Smooth muscle cell (in vitro differentiated cells): Measurements from ENCODE around the gene JOSD2. TPM values are rescaled to one million over a fixed set of nuclear protein-coding genes. Genes with fewer than 3 reads are reported as not detected.

Experiments
- DNase-seq: peaks from one replicate; lab custom pipeline; 2025; ENCODE audit not compliant: unreplicated experiment; lab: John Stamatoyannopoulos, UW
- H2AFZ ChIP-seq: fragments of 200-600 bp; sonication (generic); 2 replicates; pipeline ENCODE4 v1.6.0; 2016; ENCODE audit warnings: antibody characterized with exemption, low read depth, mild to moderate bottlenecking
- H3F3A ChIP-seq: fragments of 200-600 bp; sonication (generic); 2 replicates; pipeline ENCODE4 v1.6.0; 2017; ENCODE audit warnings: antibody characterized with exemption, low read depth
- H3K27ac ChIP-seq: fragments of 200-600 bp; sonication (generic); 2 replicates; pipeline ENCODE4 v1.5.1; 2016; ENCODE audit warnings: low read depth, mild to moderate bottlenecking
- H3K27me3 ChIP-seq: fragments of 200-600 bp; sonication (generic); 2 replicates; pipeline ENCODE4 v1.6.1; 2016; ENCODE audit warnings: low read depth, mild to moderate bottlenecking
- H3K36me3 ChIP-seq: fragments of 200-600 bp; sonication (generic); 2 replicates; pipeline ENCODE4 v1.5.1; 2016; ENCODE audit warnings: low read depth
- H3K4me1 ChIP-seq: fragments of 200-600 bp; sonication (generic); 2 replicates; pipeline ENCODE4 v1.5.1; 2016; ENCODE audit warnings: low read depth
- H3K4me2 ChIP-seq: fragments of 200-600 bp; sonication (generic); 2 replicates; pipeline ENCODE4 v1.6.0; 2016; ENCODE audit warnings: mild to moderate bottlenecking
- H3K4me3 ChIP-seq: fragments of 200-600 bp; sonication (generic); 2 replicates; pipeline ENCODE4 v1.5.1; 2016; ENCODE audit warnings: mild to moderate bottlenecking
- H3K79me2 ChIP-seq: fragments of 200-600 bp; sonication (generic); 2 replicates; pipeline ENCODE4 v1.6.0; 2016; ENCODE audit warnings: low read depth, mild to moderate bottlenecking
- H3K9ac ChIP-seq: fragments of 200-600 bp; sonication (generic); 2 replicates; pipeline ENCODE4 v1.6.0; 2016; ENCODE audit warnings: low read depth
- H3K9me3 ChIP-seq: fragments of 200-600 bp; sonication (generic); replicated peaks from 2 replicates; pipeline ENCODE4 v1.5.1; 2016; ENCODE audit warnings: low read depth
- H4K20me1 ChIP-seq: fragments of 200-600 bp; sonication (generic); 2 replicates; pipeline ENCODE4 v1.6.0; 2016; ENCODE audit warnings: low read depth
- WGBS: methylation state at CpG from one replicate; pipeline ENCODE4 v1.1.7; 2016; ENCODE audit warnings: low lambda C conversion rate; 5-methylcytosine and 5-hydroxymethylcytosine counted together
- polyA plus RNA-seq: library from polyadenylated mRNA; unstranded; fragments of >200 nt; fragmentation: Nextera tagmentation; extraction: Ambion mirVana; gene quantifications from 2 replicates; pipeline ENCODE4 v1.2.1, GENCODE V29; 2016
- total RNA-seq: library from RNA; depleted of rRNA; stranded (reverse); fragments of >200 nt; gene quantifications from 2 replicates; pipeline ENCODE4 v1.2.3, GENCODE V29; 2014
- TF ChIP-seq, protein P1 (sequence below): fragments of 200-600 bp; sonication (generic); IDR thresholded peaks from 2 replicates; pipeline ENCODE4 v1.5.1; 2017; ENCODE audit warnings: borderline replicate concordance, mild to moderate bottlenecking, antibody characterized with exemption; ENCODE audit not compliant: insufficient read depth, poor library complexity, severe bottlenecking

The JOSD2 gene
- total and polyA plus RNA-seq, 2 experiments from 2014 or later, result 17.1 to 77.6 TPM

DNA sequence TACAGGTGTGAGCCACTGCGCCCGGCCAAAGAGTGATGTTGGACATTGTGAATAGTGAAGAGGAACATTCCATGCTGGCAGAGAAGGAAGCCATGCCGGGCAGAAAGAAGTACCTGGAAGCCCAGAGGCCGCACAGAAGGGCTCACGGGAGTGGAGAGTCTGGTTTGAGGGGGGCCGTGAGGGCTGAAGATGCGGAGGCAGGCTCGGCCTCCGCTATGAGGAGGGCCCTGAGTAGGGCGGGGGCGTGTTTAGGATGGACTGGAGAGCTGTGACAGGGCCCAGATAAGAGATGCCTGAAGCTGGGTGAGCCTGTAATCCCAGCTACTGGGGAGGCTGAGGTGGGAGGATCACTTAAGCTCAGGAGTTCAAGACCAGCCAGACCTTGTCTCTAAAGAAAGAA is 1.6 kb downstream of the JOSD2 start:
- Histone ChIP-seq H3K27me3 (no peaks in the 10 kb centered on the region), H3F3A (no peaks in the 10 kb centered on the region), H3K27ac (no peak overlapping the region), H3K9ac (no peak overlapping the region), H3K79me2 (no peaks in the 10 kb centered on the region), H3K4me3 (no peak overlapping the region), H4K20me1 (no peaks in the 10 kb centered on the region), H3K9me3 (no peaks in the 10 kb centered on the region), H3K4me2 (no peak overlapping the region), H3K36me3 (no peaks in the 10 kb centered on the region), H3K4me1 (peaks cover 4% of the 10 kb centered on the region), H2AFZ (no peak overlapping the region)
- WGBS, result 90% methylated on average over 11 of the region's 11 CpGs
- TF ChIP-seq, protein P1, sequence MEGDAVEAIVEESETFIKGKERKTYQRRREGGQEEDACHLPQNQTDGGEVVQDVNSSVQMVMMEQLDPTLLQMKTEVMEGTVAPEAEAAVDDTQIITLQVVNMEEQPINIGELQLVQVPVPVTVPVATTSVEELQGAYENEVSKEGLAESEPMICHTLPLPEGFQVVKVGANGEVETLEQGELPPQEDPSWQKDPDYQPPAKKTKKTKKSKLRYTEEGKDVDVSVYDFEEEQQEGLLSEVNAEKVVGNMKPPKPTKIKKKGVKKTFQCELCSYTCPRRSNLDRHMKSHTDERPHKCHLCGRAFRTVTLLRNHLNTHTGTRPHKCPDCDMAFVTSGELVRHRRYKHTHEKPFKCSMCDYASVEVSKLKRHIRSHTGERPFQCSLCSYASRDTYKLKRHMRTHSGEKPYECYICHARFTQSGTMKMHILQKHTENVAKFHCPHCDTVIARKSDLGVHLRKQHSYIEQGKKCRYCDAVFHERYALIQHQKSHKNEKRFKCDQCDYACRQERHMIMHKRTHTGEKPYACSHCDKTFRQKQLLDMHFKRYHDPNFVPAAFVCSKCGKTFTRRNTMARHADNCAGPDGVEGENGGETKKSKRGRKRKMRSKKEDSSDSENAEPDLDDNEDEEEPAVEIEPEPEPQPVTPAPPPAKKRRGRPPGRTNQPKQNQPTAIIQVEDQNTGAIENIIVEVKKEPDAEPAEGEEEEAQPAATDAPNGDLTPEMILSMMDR, result no peak
- DNase-seq, result no peak

DNA sequence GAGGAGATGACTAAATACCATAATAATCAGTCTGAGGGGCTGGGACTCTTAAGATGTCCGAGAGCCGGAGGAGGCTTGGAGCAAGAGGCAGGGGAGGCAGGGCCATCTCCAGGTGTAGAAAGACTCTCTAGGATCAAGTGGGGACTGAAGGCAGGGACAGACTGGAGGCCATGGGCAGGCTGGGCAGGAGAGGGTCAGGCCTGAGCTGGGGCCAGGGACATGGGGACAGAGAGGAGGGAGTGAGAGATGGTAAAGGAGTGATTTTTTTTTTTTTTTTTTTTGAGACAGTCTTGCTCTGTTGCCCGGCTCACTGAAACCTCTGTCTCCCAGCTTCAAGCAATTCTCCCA is 2.2 kb downstream of the JOSD2 start:
- Histone ChIP-seq H2AFZ (no peak overlapping the region), H3K79me2 (no peaks in the 10 kb centered on the region), H4K20me1 (no peaks in the 10 kb centered on the region), H3K4me1 (peaks cover 4% of the 10 kb centered on the region), H3K9ac (no peak overlapping the region), H3K4me3 (no peak overlapping the region), H3K27me3 (no peaks in the 10 kb centered on the region), H3K36me3 (no peaks in the 10 kb centered on the region), H3K27ac (no peak overlapping the region), H3K4me2 (no peak overlapping the region), H3F3A (no peaks in the 10 kb centered on the region), H3K9me3 (no peaks in the 10 kb centered on the region)
- DNase-seq, result no peak
- TF ChIP-seq, protein P1, result no peak
- WGBS, result 69% methylated on average over 3 of the region's 3 CpGs

DNA sequence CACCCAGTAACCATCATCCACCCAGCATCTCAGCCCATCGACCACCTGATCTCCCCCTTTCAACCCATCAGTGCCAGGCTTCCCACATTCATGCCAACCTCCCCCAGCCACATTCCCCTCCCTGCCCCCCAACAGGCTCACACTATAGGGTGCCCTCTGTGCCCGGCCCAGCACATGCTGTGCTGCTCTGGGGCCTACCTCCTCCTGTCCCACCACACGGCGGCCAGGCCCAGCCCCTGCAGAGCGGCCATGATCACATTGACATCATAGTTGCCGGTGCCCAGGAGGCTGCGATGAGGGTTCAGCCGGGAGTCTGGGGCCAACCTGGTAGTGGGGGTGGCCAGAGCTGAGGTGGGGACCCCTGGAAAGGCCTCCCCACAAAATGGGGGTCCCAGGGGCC is 3.6 kb downstream of the JOSD2 start:
- no peaks in the 10 kb centered on the region for H3K9me3 ChIP-seq
- no peak overlapping the region for H3K27ac ChIP-seq
- no peak overlapping the region for H3K9ac ChIP-seq
- H2AFZ ChIP-seq, result no peak overlapping the region
- H3K4me3 ChIP-seq, result no peak overlapping the region
- TF ChIP-seq, protein P1, result no peak
- H3K79me2 ChIP-seq, result no peaks in the 10 kb centered on the region
- no peaks in the 10 kb centered on the region for H3K36me3 ChIP-seq
- H3K4me1 ChIP-seq, result peaks cover 4% of the 10 kb centered on the region
- no peak overlapping the region for H3K4me2 ChIP-seq
- no peaks in the 10 kb centered on the region for H3K27me3 ChIP-seq
- no peaks in the 10 kb centered on the region for H3F3A ChIP-seq
- 95% methylated on average over 8 of the region's 8 CpGs for WGBS
- DNase-seq, result no peak
- no peaks in the 10 kb centered on the region for H4K20me1 ChIP-seq

DNA sequence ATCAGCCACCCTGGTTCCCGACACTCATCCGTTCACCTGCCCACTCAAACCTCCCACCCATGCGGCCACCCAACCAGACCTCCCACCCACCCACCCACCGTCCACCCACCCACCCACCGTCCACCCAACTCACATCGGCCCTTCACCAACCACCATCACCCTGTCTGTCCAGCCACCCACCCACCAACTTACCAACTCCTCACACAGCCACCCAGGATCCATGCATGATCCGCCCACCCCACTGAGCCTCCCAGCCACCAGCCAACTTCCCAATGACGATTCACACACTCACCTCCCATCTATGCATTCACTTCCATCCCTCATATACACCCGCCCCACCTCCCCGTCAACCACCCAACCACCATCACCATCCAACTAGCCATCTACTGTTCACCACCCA is 4.3 kb downstream of the JOSD2 start:
- Histone ChIP-seq H3F3A (no peaks in the 10 kb centered on the region), H3K9ac (no peak overlapping the region), H3K27ac (no peak overlapping the region), H4K20me1 (no peaks in the 10 kb centered on the region), H3K79me2 (no peaks in the 10 kb centered on the region), H3K9me3 (no peaks in the 10 kb centered on the region), H3K27me3 (no peaks in the 10 kb centered on the region), H2AFZ (no peak overlapping the region), H3K36me3 (no peaks in the 10 kb centered on the region), H3K4me2 (no peak overlapping the region), H3K4me1 (peaks cover 4% of the 10 kb centered on the region), H3K4me3 (no peak overlapping the region)
- 100% methylated on average over 1 of the region's 10 CpGs for WGBS
- DNase-seq, result no peak
- TF ChIP-seq, protein P1, result no peak
